Stomach (tissue), 9 donors: ENCODE results near the gene EGLN2. TPM values are rescaled to one million over a fixed set of nuclear protein-coding genes. Genes with fewer than 3 reads are reported as not detected.
A peak's percentile ranks its signal among the peaks of the same experiment; 100 is the strongest.

Experiments
- DNase-seq, 2 donors: peaks; one replicate each; pipeline versions ENCODE4 v3.0.0 to v3.0.0-alpha.2; 2013 to 2019
- H3K27ac ChIP-seq, 5 donors: fragments of 200-600 bp in 4 of 5; sonication (generic) in 4 of 5; one replicate each; pipeline ENCODE4 v1.5.1; 2013 to 2019; ENCODE audit warnings: mild to moderate bottlenecking in 1 of 5, moderate library complexity in 1 of 5
- H3K27me3 ChIP-seq, 3 donors: fragments of 200-600 bp; sonication (generic); one replicate each; pipeline ENCODE4 v1.5.1; 2017 to 2019; ENCODE audit warnings: mixed run types in 1 of 3
- H3K36me3 ChIP-seq, 4 donors: fragments of 200-600 bp; sonication (generic); 1 replicate in 3 of 4; 2 replicates in 1 of 4; pipeline ENCODE4 v1.5.1; 2016 to 2019
- H3K4me1 ChIP-seq, 4 donors: fragments of 200-600 bp; sonication (generic); one replicate each; pipeline ENCODE4 v1.5.1; 2016 to 2019
- H3K4me3 ChIP-seq, 4 donors: fragments of 200-600 bp; sonication (generic) in 3 of 4; one replicate each; pipeline ENCODE4 v1.5.1; 2016 to 2019; ENCODE audit warnings: mild to moderate bottlenecking in 1 of 4
- H3K9me3 ChIP-seq, 4 donors: fragments of 200-600 bp; sonication (generic); one replicate each; pipeline ENCODE4 v1.5.1; 2016 to 2019
- CTCF ChIP-seq, 7 experiments: fragments of 450-650 bp in 4 of 7; fragments of 200-600 bp in 3 of 7; sonication (generic) in 3 of 7; IDR thresholded peaks; one replicate each; pipeline ENCODE4 v1.5.1; 2016 to 2019; ENCODE audit warnings: antibody characterized with exemption in 7 of 7, control low read depth in 2 of 7, mild to moderate bottlenecking in 1 of 7
- EP300 ChIP-seq: sonication (generic); formaldehyde crosslinking; IDR thresholded peaks from one replicate; pipeline ENCODE4 v1.6.1; 2017; ENCODE audit warnings: antibody characterized with exemption
- POLR2A ChIP-seq, 4 donors: fragments of 450-650 bp; IDR thresholded peaks; one replicate each; pipeline ENCODE4 v1.6.1; 2016; ENCODE audit warnings: antibody characterized with exemption in 4 of 4, control low read depth in 2 of 4, mild to moderate bottlenecking in 1 of 4, moderate library complexity in 1 of 4
- POLR2AphosphoS5 ChIP-seq, 3 donors: sonication (generic); formaldehyde crosslinking; IDR thresholded peaks; one replicate each; pipeline ENCODE4 v1.6.1; 2016; ENCODE audit warnings: antibody characterized with exemption in 3 of 3
- WGBS, 5 donors: extraction: QIAGEN DNeasy Blood & Tissue Kit in 3 of 5; methylation state at CpG; one replicate each; pipeline versions ENCODE4 v1.1.5 to v1.1.7; 2013 to 2018; 5-methylcytosine and 5-hydroxymethylcytosine counted together
- intact Hi-C: fragments of 100-400 bp; cut with DNase I; formaldehyde crosslinking; loops from one replicate; pipeline ENCODE4 v1.15.1; 2023; ENCODE audit warnings: low total_unique reads
- polyA plus RNA-seq, 3 donors: library from polyadenylated mRNA; stranded (reverse); fragments of 200-250 nt; gene quantifications; one replicate each; pipeline ENCODE4 v1.2.3, GENCODE V29; 2013
- total RNA-seq, 5 donors: library from RNA; depleted of rRNA; stranded (reverse); fragments of >200 nt; gene quantifications; one replicate each; pipeline versions ENCODE4 v1.1.0 to v1.2.3, GENCODE V29; 2014 to 2016
- donor health status: healthy with polysubstance abuse.
- donor health status: Bipolar disorder and iron deficiency.
- donor health status: healthy.

Gene EGLN2
- total and polyA plus RNA-seq, 8 donors, result 30.0 to 115 (median 71.4) TPM

- 9 to 12% (median 10%) methylated on average over 23 to 28 of the region's 28 CpGs for whole genome bisulfite sequencing, 5 donors
Observed at GRCh38 chr19:40797963-40798682, 868 bp upstream of the EGLN2 start.

GRCh38 chr19:40799558-40800338 lies 757 bp downstream of the EGLN2 start:
- peak overlapping the region; percentile 86 to 98 (median 92) for H3K4me3 ChIP-seq
- peaks cover 11 to 26% (median 15%) of the 10 kb centered on the region in 4 donors for H3K36me3 ChIP-seq
- TF ChIP-seq POLR2AphosphoS5 (IDR thresholded peaks at IDR 0.05), result peak in 1 of 3 donors; percentile 16
- TF ChIP-seq EP300, result no peak
- H3K27me3 ChIP-seq, result no peaks in the 10 kb centered on the region
- peak overlapping the region; percentile 95 to 99 (median 97) for H3K27ac ChIP-seq
- no peaks in the 10 kb centered on the region for H3K9me3 ChIP-seq
- peaks cover 55 to 60% (median 57%) of the 10 kb centered on the region in 4 donors for H3K4me1 ChIP-seq
- intact Hi-C loops, result no loop called here
- peak; percentile 42 to 79 for DNase-seq
- WGBS, 5 donors, result 1 to 4% (median 2%) methylated on average over 33 to 40 of the region's 40 CpGs

More at GRCh38 chr19:40797963-40798682, 868 bp upstream of the EGLN2 start:
- Histone ChIP-seq H3K27me3 (no peaks in the 10 kb centered on the region), H3K4me1 (peaks cover 38 to 44% (median 41%) of the 10 kb centered on the region in 4 donors), H3K27ac (peak overlapping the region; percentile 85 to 99 (median 97)), H3K9me3 (no peaks in the 10 kb centered on the region), H3K4me3 (peak overlapping the region; percentile 40 to 98 (median 71)), H3K36me3 (peaks cover 11 to 27% (median 16%) of the 10 kb centered on the region in 4 donors)
- no peak for TF ChIP-seq EP300
- peak in 2 of 3 donors; percentile 15 for TF ChIP-seq POLR2AphosphoS5 (IDR thresholded peaks at IDR 0.05)
- TF ChIP-seq CTCF (IDR thresholded peaks at IDR 0.05), result peak in 5 of 7 experiments; percentile 7 to 48 (median 27)
- no peak for TF ChIP-seq POLR2A (IDR thresholded peaks at IDR 0.05)
- DNase-seq, result peak; percentile 67 to 89
- intact Hi-C loops, result no loop called here

GRCh38 chr19:40800339-40800996 lies 1.5 kb downstream of the EGLN2 start:
- TF ChIP-seq CTCF (IDR thresholded peaks at IDR 0.05) (no peak), POLR2A (IDR thresholded peaks at IDR 0.05) (no peak), EP300 (no peak), POLR2AphosphoS5 (IDR thresholded peaks at IDR 0.05) (no peak)
- DNase-seq, result peak in 1 of 2 donors; percentile 20
- intact Hi-C loops, result no loop called here

GRCh38 chr19:40800997-40801377 lies 2.0 kb downstream of the EGLN2 start:
- Histone ChIP-seq H3K36me3 (peaks cover 11 to 26% (median 19%) of the 10 kb centered on the region in 4 donors), H3K9me3 (no peaks in the 10 kb centered on the region), H3K4me1 (peaks cover 67 to 73% (median 69%) of the 10 kb centered on the region in 4 donors), H3K27me3 (no peaks in the 10 kb centered on the region), H3K4me3 (peak overlapping the region; percentile 86 to 98 (median 92)), H3K27ac (peak overlapping the region; percentile 29 to 99 (median 97))
- intact Hi-C loops, result no loop called here
- WGBS, 5 donors, result 83 to 84% (median 83%) methylated on average over 12 to 27 of the region's 27 CpGs
- DNase-seq, result peak in 1 of 2 donors; percentile 14
- TF ChIP-seq CTCF (IDR thresholded peaks at IDR 0.05) (no peak), POLR2AphosphoS5 (IDR thresholded peaks at IDR 0.05) (no peak)

More at GRCh38 chr19:40800339-40800996, 1.5 kb downstream of the EGLN2 start:
- no peaks in the 10 kb centered on the region for H3K27me3 ChIP-seq
- H3K36me3 ChIP-seq, result peaks cover 11 to 27% (median 17%) of the 10 kb centered on the region in 4 donors
- H3K27ac ChIP-seq, result peak overlapping the region; percentile 95 to 99 (median 97)
- H3K4me1 ChIP-seq, result peaks cover 62 to 68% (median 64%) of the 10 kb centered on the region in 4 donors
- no peaks in the 10 kb centered on the region for H3K9me3 ChIP-seq
- H3K4me3 ChIP-seq, result peak overlapping the region; percentile 86 to 98 (median 92)
- 43 to 64% (median 55%) methylated on average over 14 to 27 of the region's 27 CpGs for WGBS, 5 donors
